Activated T-cell treated with anti-CD3 and anti-CD28 coated beads, Interleukin-2, amount 50 U/mL, for 72 hours (primary cell): ENCODE data around the gene OTULIN. TPM values are rescaled to one million over a fixed set of nuclear protein-coding genes. Genes with fewer than 3 reads are reported as not detected.

Experiments
- ATAC-seq, 2 donors: fragments of 150-1000 bp; cut with Tn5 transposase; replicated peaks in 1 of 2; 2 replicates each; pipeline ENCODE4 v1.10.0; 2021; ENCODE audit warnings: moderate library complexity in 2 of 2, mild to moderate bottlenecking in 1 of 2
- DNase-seq, 2 donors: peaks; one replicate each; pipeline ENCODE4 v3.0.0; 2021 to 2022; ENCODE audit warnings: mixed read lengths in 1 of 2
- H3K27ac Mint-ChIP-seq: one replicate; pipeline ENCODE4 v1.8.0; 2022; ENCODE audit warnings: mild to moderate bottlenecking, moderate library complexity, mixed read lengths
- H3K27me3 Mint-ChIP-seq: one replicate; pipeline ENCODE4 v1.8.0; 2022; ENCODE audit warnings: low read depth, mixed read lengths
- H3K36me3 Mint-ChIP-seq, 2 donors: one replicate each; pipeline ENCODE4 v1.8.0; 2022; ENCODE audit warnings: mixed read lengths in 2 of 2, mild to moderate bottlenecking in 1 of 2; ENCODE audit not compliant: insufficient read depth in 2 of 2
- H3K4me1 Mint-ChIP-seq: one replicate; pipeline ENCODE4 v1.8.0; 2022; ENCODE audit warnings: low read depth, mixed read lengths
- H3K4me3 Mint-ChIP-seq, 2 donors: one replicate each; pipeline ENCODE4 v1.8.0; 2022; ENCODE audit warnings: mild to moderate bottlenecking in 2 of 2, mixed read lengths in 2 of 2, moderate library complexity in 2 of 2
- H3K9me3 Mint-ChIP-seq, 2 donors: one replicate each; pipeline ENCODE4 v1.8.0; 2022; ENCODE audit warnings: mixed read lengths in 2 of 2
- total RNA-seq, 2 donors: library from RNA; stranded (reverse); gene quantifications; one replicate each; pipeline ENCODE4 v1.2.3, GENCODE V29; 2022

Gene OTULIN
- 10 to 100 TPM; 72.9 to 77.9 TPM for total RNA-seq

DNA sequence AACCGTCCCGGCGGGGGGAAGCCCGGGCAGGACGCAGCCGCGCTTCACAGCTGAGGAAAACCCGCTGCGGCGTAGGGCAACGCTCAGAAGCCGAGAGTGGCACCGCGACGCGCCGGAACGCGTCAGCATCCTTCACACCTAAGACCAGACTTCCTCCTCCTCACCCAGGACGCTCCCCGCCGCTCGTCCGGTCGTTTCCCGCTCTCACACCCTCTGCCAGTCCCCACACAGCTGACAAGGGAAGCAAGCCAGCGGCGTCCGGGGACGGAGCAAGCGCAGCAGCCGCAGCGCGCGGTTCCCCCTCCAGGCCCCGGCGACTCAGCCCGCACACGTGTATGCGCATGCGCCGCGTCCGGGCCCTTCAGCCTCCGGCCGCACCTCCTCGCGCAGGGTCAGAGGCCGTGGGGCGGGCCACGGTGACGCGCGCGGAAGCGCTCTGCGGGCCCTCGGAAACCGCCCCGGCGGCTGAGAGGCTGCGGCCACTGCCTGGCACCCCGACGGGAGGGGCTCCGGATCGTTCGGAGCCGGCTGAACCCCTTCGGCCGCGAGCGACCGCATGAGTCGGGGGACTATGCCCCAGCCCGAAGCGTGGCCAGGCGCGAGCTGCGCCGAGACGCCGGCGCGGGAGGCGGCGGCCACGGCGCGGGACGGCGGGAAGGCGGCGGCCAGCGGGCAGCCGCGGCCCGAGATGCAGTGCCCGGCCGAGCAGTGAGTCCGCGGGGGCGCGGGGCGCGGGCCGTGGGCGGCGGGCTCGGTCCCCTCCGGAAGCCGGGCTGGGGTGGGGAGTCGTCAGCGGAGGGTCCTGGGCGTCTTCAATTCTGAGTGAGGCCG is at the start of gene OTULIN:
OTULIN (plus strand) TSS at position 449 of the 831 bp plus-strand sequence; CDS start at position 557, 108 bp downstream.
- H3K36me3 Mint-ChIP-seq: peaks cover 7 to 20% of the 10 kb centered on the region in 2 donors
- peak; percentile 86 to 87 for ATAC-seq
- peak within 1 kb of the TSS; percentile 89 to 97 for H3K4me3 Mint-ChIP-seq
- DNase-seq: peak; percentile 91 to 93
- H3K27ac Mint-ChIP-seq: peak within 1 kb of the TSS; percentile 97
- no peaks in the 10 kb centered on the region for H3K27me3 Mint-ChIP-seq
- no peaks in the 10 kb centered on the region for H3K9me3 Mint-ChIP-seq
- H3K4me1 Mint-ChIP-seq: peaks cover 77% of the 10 kb centered on the region

DNA sequence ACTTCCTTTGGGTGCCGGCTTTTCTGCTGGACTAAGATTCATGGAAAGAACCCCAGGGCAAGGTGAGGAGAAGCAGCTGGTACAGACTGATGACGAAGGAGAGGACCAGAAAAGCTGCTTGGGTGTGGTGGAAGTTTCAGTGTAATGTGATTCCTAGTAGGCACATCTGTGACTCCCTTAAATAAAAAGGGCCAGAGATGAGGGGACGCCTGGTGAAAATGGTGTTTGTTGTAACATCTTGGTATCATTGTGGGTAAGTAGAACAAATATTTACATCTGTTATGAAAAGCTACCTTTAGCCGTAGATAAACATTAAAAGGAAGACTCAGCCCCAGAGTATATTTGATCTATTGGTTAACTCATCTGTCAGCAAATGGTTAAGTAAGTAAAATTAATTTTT is 49.2 kb upstream of the OTULIN start:
- no peak overlapping the region for H3K4me3 Mint-ChIP-seq
- DNase-seq (no peak), ATAC-seq (no peak)
- H3K27ac Mint-ChIP-seq: no peak overlapping the region
- no peaks in the 10 kb centered on the region for H3K9me3 Mint-ChIP-seq
- no peaks in the 10 kb centered on the region for H3K27me3 Mint-ChIP-seq
- peaks cover 3 to 23% of the 10 kb centered on the region in 2 donors for H3K36me3 Mint-ChIP-seq
- no peaks in the 10 kb centered on the region for H3K4me1 Mint-ChIP-seq

DNA sequence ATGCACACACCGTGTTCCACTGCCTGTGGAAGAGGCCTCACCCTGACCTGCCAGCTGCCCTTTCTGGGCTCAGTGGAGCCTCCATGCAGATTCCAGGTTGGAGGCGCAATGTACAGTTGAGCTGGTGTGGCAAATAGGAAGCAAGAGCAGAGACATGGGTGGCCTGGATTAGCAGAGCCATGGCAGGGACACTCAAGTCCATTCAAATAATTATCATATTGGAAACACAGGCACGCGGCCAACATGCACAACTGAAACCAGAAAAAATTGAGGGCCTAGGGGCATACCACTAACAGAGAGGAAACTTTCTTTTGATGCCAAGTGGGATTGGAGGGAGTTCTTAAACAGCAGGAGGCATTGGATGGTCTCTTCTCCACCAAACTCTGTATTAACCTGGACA is 47.1 kb upstream of the OTULIN start:
- no peaks in the 10 kb centered on the region for H3K4me1 Mint-ChIP-seq
- peaks cover 2 to 20% of the 10 kb centered on the region in 2 donors for H3K36me3 Mint-ChIP-seq
- no peaks in the 10 kb centered on the region for H3K27me3 Mint-ChIP-seq
- peaks cover 8% of the 10 kb centered on the region in 2 donors for H3K9me3 Mint-ChIP-seq
- DNase-seq: no peak
- no peak overlapping the region for H3K27ac Mint-ChIP-seq
- no peak for ATAC-seq
- no peak overlapping the region for H3K4me3 Mint-ChIP-seq

DNA sequence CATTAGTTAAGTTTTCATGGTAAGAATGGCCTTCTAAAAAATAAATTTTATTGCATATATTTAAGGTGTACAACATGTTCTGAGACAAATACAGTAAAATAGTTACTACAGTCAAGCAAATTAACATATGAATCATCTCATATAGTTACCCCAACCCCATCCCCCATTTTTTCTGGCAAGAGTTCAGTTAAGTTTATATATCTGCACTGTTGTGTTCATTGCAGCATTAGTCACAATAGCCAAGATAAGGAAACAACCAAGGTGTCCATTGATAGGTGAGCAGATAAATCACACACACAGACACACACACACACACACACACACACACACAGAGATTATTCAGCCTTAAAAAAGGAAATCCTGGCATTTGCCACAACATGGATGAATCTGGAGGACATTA is 37.2 kb upstream of the OTULIN start:
- H3K9me3 Mint-ChIP-seq: peaks cover under 1 to 2% of the 10 kb centered on the region in 2 donors
- H3K27me3 Mint-ChIP-seq: no peaks in the 10 kb centered on the region
- no peaks in the 10 kb centered on the region for H3K36me3 Mint-ChIP-seq
- H3K4me1 Mint-ChIP-seq: no peaks in the 10 kb centered on the region
- ATAC-seq: no peak
- no peak overlapping the region for H3K27ac Mint-ChIP-seq
- no peak for DNase-seq
- no peak overlapping the region for H3K4me3 Mint-ChIP-seq

DNA sequence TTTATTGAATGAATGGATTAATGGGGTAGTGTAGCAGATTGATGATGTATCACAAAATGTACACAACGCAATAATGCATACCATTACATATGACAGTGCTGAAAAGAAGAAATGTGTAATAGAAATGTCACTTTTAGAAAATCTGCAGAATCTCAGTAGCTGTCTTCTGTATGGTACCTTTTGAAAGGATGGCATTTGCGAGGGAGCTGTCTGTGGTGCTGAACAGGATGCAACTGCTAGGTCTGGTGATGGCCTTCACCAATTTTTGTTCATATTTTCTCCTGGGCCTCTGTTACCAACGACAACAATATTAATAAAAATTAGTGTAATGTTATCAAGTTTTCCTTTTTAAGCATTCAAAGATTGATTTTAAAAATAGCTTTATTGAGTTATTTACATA is 36.2 kb upstream of the OTULIN start:
- Mint-ChIP-seq H3K4me1 (no peaks in the 10 kb centered on the region), H3K27me3 (no peaks in the 10 kb centered on the region), H3K36me3 (no peaks in the 10 kb centered on the region), H3K9me3 (peaks cover 0 to 2% of the 10 kb centered on the region in 2 donors), H3K4me3 (no peak overlapping the region), H3K27ac (no peak overlapping the region)
- ATAC-seq (no peak), DNase-seq (peak; percentile 49 to 55)

DNA sequence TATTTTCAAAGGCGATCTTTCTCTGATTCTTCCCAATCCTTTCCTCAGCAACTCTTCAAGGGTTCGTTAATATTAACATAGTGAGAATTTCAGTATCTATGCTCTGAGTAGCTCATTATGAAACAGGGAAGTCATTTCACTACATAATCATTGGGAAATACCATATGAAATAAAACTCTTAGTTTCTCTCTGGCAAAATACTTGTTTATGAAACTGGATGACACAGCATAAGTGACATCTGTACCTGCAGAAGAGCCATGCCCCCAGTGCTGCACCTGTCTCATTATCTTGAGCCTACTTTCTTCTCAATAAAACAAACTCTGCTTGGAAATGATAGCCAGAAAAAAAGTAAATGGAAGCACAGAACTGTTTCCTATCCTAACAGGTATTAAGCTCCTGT is 33.8 kb upstream of the OTULIN start:
- no peak overlapping the region for H3K4me3 Mint-ChIP-seq
- H3K9me3 Mint-ChIP-seq: peaks cover 0 to 2% of the 10 kb centered on the region in 2 donors
- H3K27ac Mint-ChIP-seq: no peak overlapping the region
- no peak for ATAC-seq
- DNase-seq: no peak
- H3K27me3 Mint-ChIP-seq: no peaks in the 10 kb centered on the region
- peaks cover 3% of the 10 kb centered on the region for H3K4me1 Mint-ChIP-seq
- H3K36me3 Mint-ChIP-seq: no peaks in the 10 kb centered on the region

DNA sequence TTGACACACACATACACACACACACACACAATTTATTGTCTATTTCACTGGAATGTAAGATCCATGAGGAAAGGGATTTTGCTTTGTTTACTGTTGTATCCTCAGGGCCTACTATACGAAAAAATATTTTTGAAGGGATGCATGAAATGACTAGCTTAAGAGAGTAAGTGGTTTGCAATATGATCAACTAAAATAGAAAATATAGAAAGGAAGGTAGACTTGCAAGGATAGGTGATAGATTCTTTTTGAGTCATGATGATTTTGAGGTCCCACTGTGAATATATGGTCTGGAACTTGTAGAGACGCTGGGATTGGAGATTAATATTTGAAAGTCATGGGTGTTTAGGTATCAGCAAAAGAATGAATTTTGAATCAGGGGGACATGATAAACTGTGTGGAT is 28.9 kb upstream of the OTULIN start:
- no peak overlapping the region for H3K4me3 Mint-ChIP-seq

DNA sequence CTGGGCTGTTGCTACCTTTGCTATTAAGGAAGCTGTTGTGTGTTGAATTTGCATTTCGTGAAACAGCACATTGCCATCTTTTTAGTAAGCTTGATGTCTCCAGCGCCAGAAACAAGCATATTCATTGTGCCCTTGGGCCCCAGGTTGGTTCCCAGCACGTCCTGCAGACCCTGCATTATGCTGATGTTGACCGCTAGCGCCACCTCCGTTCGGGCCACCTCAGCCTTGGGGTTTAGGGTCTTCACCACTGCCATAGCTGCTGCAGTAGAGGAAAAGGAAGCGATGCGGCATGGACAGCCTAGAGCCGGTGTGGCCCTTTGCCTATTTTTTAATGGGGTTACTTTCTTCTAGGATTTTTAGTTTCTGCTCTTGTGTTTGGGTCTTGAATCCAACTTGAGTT is 23.8 kb upstream of the OTULIN start:
- Mint-ChIP-seq H3K27me3 (peaks cover 5% of the 10 kb centered on the region), H3K36me3 (no peaks in the 10 kb centered on the region), H3K4me1 (peaks cover 9% of the 10 kb centered on the region), H3K27ac (no peak overlapping the region), H3K4me3 (no peak overlapping the region), H3K9me3 (no peaks in the 10 kb centered on the region)
- ATAC-seq (no peak), DNase-seq (no peak)

More for the DNA sequence above, 28.9 kb upstream of the OTULIN start:
- no peak for DNase-seq
- Mint-ChIP-seq H3K36me3 (no peaks in the 10 kb centered on the region), H3K4me1 (peaks cover 13% of the 10 kb centered on the region), H3K27me3 (peaks cover 5% of the 10 kb centered on the region), H3K9me3 (no peaks in the 10 kb centered on the region), H3K27ac (no peak overlapping the region)
- ATAC-seq: no peak

DNA sequence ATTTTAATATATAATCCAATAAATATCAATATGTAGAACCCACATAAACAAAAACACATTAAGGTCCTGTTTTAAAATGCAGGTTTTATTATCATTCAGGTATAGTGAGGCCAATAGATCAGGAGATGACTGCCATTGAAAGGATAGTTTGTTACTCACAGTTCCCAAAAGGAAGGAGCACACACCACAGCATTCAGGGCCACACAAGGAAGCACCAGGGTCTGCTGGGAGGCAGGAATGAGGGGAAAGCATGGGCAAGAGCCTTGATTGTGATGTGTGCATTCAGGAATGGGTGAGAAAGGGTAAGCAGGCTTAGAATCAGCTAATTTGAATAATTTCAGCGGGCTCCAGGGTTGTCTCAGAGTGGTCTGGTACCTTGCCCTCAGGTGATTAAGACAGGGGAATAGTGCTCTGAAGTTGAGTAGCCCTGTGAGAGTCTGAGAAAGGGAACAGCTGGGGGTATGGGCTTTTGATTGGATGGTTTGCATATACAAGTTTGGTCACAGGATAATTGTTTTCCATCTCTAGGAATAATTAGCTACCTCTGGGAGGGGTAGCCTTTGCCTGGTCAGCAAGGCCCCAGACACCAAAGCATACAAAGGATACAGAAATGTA is 19.8 kb upstream of the OTULIN start:
- peaks cover 19% of the 10 kb centered on the region for H3K27me3 Mint-ChIP-seq
- ATAC-seq (no peak), DNase-seq (no peak)
- no peak overlapping the region for H3K4me3 Mint-ChIP-seq
- no peak overlapping the region for H3K27ac Mint-ChIP-seq
- no peaks in the 10 kb centered on the region for H3K9me3 Mint-ChIP-seq
- H3K4me1 Mint-ChIP-seq: peaks cover 9% of the 10 kb centered on the region
- H3K36me3 Mint-ChIP-seq: no peaks in the 10 kb centered on the region

DNA sequence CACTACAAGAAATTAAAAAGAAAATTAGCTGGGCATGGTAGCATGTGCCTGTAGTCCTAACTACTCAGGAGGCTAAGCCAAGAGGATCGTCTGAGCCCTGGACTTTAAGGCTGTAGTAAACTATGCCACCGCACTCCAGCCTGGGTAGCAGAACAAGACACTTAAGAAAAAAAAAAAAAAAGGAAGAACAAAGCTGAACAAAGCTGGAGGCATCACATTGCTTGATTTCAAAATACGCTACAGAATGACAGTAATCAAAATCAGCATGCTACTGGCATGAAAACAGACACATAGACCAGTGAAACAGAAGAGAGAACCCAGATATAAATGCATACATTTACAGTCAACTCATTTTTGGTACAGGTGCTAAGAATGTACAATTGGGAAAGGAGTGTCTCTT is 14.5 kb upstream of the OTULIN start:
- Mint-ChIP-seq H3K27me3 (peaks cover 22% of the 10 kb centered on the region), H3K4me3 (no peak overlapping the region), H3K4me1 (peaks cover 9% of the 10 kb centered on the region), H3K9me3 (no peaks in the 10 kb centered on the region), H3K36me3 (no peaks in the 10 kb centered on the region), H3K27ac (peak overlapping the region; percentile 22)
- DNase-seq (no peak), ATAC-seq (no peak)

DNA sequence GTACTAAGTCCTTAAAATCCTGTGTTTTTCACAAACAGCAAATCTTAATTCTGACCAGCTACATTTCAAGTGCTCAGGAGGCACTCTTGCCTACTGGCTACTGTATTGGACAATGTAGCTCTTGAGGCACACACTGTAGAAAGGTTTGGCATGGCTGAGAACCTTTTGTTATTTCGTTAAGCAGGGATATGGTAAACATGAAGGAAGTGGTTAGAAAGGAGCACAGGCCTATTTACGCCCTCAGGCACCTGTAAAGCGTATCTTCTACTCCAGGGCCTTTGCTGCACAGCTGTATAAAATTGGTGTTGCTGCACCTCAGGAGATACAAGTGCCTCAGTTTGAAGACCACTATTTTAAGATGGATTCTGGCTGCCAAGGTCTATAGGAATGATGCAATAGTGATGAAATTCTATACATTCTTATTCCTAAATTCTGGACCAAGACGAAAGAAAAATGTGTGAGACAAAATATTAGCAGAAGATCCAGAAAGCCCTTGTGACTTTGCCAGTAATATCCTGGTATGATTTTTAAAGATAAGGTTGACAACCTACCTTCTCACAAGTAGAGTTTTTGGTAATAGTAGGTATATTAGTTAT is 9.3 kb upstream of the OTULIN start:
- Mint-ChIP-seq H3K27ac (no peak overlapping the region), H3K36me3 (no peaks in the 10 kb centered on the region), H3K4me1 (peaks cover 39% of the 10 kb centered on the region), H3K9me3 (no peaks in the 10 kb centered on the region), H3K4me3 (no peak overlapping the region), H3K27me3 (peaks cover 5% of the 10 kb centered on the region)
- no peak for ATAC-seq
- no peak for DNase-seq

DNA sequence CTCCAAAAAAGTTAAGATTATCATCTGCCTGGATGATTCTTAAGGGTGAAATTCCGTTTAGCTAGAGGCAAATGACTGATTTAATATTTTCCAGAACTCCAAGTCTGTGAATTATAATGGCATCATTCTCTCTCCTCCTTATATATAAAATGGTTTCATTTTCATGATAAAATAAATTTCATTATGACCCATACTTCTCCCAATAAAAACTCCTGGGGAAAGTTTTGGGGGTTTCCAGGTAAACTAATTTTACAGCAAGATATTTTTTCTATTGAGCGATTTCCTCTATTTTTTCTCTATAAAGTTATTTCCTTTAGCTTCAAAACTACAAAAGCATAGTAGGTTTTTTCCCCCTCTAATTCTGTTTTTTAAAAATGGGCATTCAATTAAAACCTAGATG is 7.6 kb upstream of the OTULIN start:
- Mint-ChIP-seq H3K27ac (peak overlapping the region; percentile 46), H3K4me3 (no peak overlapping the region), H3K4me1 (peaks cover 48% of the 10 kb centered on the region), H3K36me3 (peaks cover 0 to 4% of the 10 kb centered on the region in 2 donors), H3K27me3 (no peaks in the 10 kb centered on the region), H3K9me3 (no peaks in the 10 kb centered on the region)
- DNase-seq: no peak
- ATAC-seq: no peak

DNA sequence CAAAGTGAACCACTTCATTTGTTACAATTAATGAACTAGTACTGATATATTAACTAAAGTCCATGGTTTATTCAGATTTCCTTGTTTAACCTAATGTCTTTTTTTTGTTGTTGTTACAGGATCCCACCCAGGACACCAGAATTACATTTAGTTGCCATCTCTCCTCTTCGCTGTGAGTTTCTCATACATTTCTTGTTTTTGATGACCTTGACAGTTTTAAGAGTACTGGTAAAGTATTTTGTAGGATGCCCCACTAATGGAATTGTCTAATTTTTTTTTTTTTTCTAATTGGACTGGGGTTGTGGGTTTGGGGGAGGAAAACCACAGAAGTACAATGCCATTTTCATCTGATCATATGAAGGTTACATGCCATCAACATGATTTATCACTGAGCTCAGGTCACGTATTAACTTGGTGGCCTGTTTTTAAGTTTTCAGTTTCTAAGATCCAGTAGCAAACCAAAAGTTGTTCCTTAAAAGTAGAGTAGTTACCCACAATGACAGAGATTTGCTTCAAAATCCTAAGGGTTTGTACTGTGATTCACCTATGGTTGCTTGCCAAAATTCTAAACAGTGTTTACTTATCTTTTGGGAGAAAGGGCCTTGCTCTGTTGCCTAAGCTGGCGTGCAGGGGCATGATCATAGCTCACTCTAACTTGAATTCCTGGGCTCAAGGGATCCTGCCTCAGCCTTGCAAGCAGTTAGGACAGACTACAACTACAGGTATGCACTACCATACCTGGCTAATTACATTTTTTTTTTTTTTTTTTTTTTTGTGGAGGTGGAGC is 4.5 kb upstream of the OTULIN start:
- Mint-ChIP-seq H3K9me3 (no peaks in the 10 kb centered on the region), H3K36me3 (peaks cover 0 to 7% of the 10 kb centered on the region in 2 donors), H3K4me3 (no peak overlapping the region), H3K27ac (no peak overlapping the region), H3K27me3 (no peaks in the 10 kb centered on the region), H3K4me1 (peaks cover 62% of the 10 kb centered on the region)
- ATAC-seq (no peak), DNase-seq (no peak)
